GM11168 (cell line): Measurements from ENCODE around the gene ARMH4.

Experiments
- in situ Hi-C: fragments of 300-500 bp; cut with MboI; formaldehyde crosslinking; loops from one replicate; pipeline ENCODE4 v1.12.0; 2022; ENCODE audit warnings: low sequenced_read_pairs; ENCODE audit not compliant: unreplicated experiment

The ARMH4 gene

GRCh38 chr14:58104808-58105207 lies 47.2 kb downstream of the ARMH4 start:
- in situ Hi-C loops, result no loop called here

GRCh38 chr14:58100735-58101368 lies 51.2 kb downstream of the ARMH4 start:
- in situ Hi-C loops, result no loop called here

- in situ Hi-C loops, result no loop called here
Observed at GRCh38 chr14:58099682-58100081, 52.3 kb downstream of the ARMH4 start.

- in situ Hi-C loops, result no loop called here
Observed at GRCh38 chr14:58098507-58098906, 53.5 kb downstream of the ARMH4 start.

DNA sequence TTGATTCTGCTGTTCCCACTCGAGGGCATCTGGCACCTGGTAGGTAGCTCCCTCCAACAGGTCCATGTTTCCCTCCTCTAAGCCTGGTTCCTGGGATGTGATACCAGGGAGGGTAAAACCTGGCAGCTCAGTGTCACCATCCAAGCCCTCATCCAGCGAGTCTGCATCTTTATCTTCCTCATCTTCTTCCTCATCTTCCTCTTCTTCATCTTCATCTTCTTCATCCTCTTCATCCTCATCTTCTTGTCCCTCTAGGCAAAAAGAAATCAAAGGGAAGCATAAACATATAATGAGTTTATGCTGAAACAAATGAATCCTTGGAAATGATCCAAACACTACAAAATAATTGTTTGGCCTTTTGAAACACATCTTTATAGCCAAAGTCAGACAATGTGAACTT lies 55.3 kb downstream of the ARMH4 start:
- in situ Hi-C loops, result no loop called here

DNA sequence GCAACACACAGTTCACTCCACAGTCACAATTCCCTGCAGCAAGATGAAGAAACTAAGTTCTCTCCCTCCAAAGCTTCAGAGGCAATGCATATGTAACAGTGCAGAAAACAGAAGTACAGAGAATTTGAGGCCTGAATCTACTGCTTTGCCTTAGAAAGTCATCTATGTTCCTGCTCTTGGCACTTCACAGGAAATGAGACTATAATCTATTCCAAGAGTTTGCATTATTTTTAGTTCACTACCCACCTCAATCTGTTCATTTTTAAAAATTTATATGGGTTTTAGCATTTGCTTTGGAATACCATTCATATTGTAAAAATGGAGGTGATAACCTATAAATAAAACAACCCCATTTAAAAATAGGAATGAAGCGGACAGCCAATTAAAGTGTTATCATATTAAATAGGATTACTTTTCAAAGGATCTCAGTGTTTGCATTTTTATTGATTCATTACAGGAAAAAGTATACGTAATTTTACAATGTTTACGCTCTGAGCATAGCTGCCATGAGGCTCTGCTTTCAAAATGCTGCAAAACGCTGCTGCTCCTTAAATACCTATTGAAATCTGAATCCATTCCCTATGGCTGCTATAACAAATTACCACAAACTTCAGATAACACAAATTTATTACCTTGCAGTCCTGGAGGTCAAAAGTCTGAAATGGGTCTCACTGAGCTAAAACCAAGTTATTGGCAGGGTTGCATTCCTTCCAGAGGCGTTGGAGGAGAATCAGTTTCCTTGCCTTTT lies 60.0 kb downstream of the ARMH4 start:
- in situ Hi-C loops, result no loop called here

- in situ Hi-C loops, result no loop called here
Observed at GRCh38 chr14:58089612-58090011, 62.4 kb downstream of the ARMH4 start.

DNA sequence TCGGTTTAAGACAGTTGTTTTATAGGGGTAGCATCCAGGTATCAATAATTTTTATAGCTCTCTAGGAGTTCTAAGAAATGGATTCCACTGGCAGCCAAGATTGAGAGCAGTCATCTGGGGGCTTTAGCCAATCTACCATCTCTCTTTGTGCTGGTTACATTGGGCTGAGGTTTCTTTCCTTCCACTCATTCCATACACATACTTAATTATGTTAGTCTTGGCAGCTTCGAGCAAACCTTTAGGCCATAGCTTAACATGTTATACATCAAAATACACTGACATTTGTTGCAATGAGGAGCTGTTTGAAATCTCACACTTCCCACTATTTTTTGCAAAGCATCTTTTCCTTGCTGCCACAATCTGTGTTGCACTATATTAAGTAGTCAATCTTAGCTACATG lies 63.1 kb downstream of the ARMH4 start:
- in situ Hi-C loops, result no loop called here

DNA sequence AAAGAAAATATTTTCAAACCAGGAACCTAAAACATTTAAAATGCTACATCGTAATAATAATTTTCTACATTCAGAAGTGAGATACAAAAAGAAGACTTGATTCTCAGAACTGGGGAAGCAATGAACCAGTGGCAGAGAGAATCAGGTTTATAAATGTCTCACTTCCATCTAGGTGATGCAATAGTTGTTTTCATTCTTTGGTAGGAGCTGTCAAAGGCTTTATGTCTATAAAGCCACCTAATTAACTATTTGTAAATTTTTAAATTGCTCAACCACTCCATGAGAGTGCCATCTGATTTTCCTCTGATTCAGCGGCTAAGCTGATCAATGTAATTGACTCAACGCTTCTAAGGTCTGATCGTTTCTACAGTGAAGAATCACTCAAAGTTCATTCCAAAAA lies 66.1 kb downstream of the ARMH4 start:
- in situ Hi-C loops, result no loop called here

- in situ Hi-C loops, result no loop called here
Observed at GRCh38 chr14:58082491-58083098, 69.4 kb downstream of the ARMH4 start.

- in situ Hi-C loops, result no loop called here
Observed at GRCh38 chr14:58082011-58082410, 70.0 kb downstream of the ARMH4 start.

GRCh38 chr14:58078471-58078870 lies 73.5 kb downstream of the ARMH4 start:
- in situ Hi-C loops, result no loop called here

DNA sequence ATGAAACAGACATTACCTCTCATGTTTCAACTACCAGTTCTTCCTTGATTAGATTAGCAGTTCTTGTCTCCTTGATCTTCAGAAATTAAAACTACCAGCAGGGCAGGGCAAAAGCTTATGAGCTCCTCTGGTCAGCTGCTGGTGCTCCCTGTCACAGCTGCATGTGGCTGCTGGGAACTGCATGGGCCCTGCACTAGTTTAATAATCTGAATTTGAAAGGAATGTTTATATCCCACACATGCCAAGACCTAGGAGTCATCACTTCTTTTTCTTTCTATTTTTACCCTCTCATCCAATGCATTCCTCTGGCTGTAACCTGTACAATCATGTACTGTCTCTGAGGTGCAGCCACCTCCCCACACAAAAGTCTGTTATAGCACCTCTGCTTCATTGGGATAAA lies 73.9 kb downstream of the ARMH4 start:
- in situ Hi-C loops, result no loop called here

DNA sequence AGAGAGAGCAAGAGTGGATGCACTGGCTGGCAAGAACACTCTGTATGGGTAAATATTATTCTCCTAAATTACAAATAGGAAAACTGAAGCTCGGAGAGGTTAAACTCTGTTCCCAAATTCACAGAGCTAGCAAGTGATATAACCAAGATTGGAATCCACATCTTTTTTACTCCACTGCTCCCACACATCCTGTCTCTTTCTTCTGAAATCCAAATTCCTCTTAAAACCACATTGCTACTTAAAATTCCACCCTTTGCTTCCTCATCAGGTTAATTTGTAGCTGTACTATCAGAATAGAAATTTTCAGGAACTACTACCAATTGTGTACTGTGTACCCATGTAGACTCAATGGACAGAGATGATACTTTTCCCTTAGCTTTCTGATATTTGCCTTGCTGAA lies 74.4 kb downstream of the ARMH4 start:
- in situ Hi-C loops, result no loop called here

- in situ Hi-C loops, result loop anchor here (25.0 kb wide), 1 partner anchor 411 kb away; no protein-coding TSS in a partner anchor
Observed at GRCh38 chr14:58073516-58073915, 78.5 kb downstream of the ARMH4 start.

DNA sequence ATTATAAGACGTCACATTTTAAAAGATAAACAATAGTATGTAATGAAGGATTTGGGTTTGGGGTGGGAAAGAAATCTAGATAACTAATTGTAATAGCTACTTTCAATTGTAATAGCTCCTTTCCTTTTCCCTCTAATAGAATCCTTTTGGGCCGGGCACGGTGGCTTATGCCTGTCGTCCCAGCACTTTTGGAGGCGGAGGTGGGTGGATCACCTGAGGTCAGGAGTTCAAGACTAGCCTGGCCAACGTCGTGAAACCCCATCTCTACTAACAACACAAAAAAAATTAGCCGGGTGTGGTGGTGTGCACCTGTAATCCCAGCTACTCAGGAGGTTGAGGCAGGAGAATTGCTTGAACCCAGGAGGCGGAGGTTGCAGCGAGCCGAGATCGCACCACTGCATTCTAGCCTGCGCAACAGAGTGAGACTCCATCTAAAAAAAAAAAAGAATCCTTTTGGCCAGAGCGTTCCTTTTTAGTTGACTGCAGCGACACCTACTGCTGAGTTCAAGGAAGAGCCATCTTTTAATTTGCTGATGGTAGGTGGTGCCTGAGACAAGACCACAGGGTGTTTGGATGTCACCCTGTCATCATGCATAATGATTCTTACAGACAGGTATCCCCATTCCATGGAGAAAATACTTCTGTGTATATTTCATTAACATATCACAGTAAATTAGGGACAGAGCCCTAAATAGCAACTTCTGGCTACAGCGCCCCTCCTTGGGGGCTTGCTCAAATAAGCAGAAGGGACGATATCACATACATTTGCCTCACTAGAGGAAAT lies 79.5 kb downstream of the ARMH4 start:
- in situ Hi-C loops, result loop anchor here (25.0 kb wide), 1 partner anchor 410 kb away; no protein-coding TSS in a partner anchor

DNA sequence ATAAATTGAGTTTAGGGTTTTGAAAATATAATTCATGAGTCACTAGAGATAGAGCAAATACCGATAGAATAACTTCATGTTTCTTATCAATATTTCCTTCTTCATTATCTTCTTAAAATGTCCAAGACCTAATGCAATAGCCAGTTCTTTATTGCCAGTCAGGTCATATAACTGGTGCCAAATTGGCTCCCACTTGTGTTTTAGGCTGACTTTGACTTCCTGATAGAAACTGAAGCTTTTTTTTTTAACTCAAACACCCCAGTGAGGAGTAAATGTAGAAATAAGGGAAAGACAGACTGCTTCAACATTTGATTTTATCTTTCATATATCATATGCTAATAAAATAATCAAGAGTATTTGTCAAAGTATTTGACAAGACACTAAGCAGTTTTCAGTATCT lies 80.7 kb downstream of the ARMH4 start:
- in situ Hi-C loops, result loop anchor here (25.0 kb wide), 1 partner anchor 409 kb away; no protein-coding TSS in a partner anchor

DNA sequence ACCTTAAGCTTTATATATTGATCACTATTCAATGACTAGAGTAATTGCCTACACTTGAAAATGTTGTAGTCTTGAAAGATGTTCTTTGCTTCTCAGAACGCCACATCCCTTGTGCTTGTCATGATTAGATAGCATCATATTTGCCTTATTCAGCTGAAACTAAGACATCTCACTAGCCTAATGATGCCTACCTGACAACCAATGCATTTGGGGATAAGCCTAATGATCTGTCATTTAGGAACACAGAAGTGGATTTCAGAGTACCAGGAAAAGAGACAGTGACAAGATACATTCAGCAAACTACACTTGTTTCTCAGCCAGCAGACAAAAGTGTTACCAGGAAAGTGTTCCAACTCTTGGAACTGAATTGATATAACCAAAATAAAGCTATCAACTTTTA lies 83.7 kb downstream of the ARMH4 start:
- in situ Hi-C loops, result loop anchor here (25.0 kb wide), 1 partner anchor 406 kb away; no protein-coding TSS in a partner anchor

- in situ Hi-C loops, result loop anchor here (25.0 kb wide), 1 partner anchor 404 kb away; no protein-coding TSS in a partner anchor
Observed at GRCh38 chr14:58066115-58066514, 85.9 kb downstream of the ARMH4 start.

GRCh38 chr14:58061581-58061980 lies 90.4 kb downstream of the ARMH4 start:
- in situ Hi-C loops, result loop anchor here (25.0 kb wide), 1 partner anchor 399 kb away; no protein-coding TSS in a partner anchor
